ENCODE data around the gene PLCG2. TPM values are rescaled to one million over a fixed set of nuclear protein-coding genes. Genes with fewer than 3 reads are reported as not detected.

Gene PLCG2
- total RNA-seq, 6 experiments from 2014 or later = 11.1 to 23.1 (median 17.7) TPM

- DNase-seq (no peak), ATAC-seq (no peak)
- no peaks in the 10 kb centered on the region for H3K36me3 ChIP-seq
- no peak overlapping the region for H3K27ac ChIP-seq
- H3K4me1 ChIP-seq = no peaks in the 10 kb centered on the region
- intact Hi-C loops (cut with DNase I) = loop anchor here in 1 of 2 donors (10.0 kb wide), 1 partner anchor 115 kb away; no protein-coding TSS in a partner anchor
- H3K9me3 ChIP-seq = no peaks in the 10 kb centered on the region
- TF ChIP-seq CTCF (IDR thresholded peaks at IDR 0.05) (peak in 1 of 4 donors; percentile 18), POLR2A (IDR thresholded peaks at IDR 0.05) (no peak)
- H3K27me3 ChIP-seq = no peaks in the 10 kb centered on the region
- no peak overlapping the region for H3K4me3 ChIP-seq
- 83% methylated on average over 1 of the region's 7 CpGs for WGBS (ENCODE audit: insufficient coverage, low coverage, low lambda C conversion rate, missing lambda C conversion rate)
Measured at GRCh38 chr16:81879625-81880024, 100.5 kb downstream of the PLCG2 start.

GRCh38 chr16:81880816-81881215, 101.7 kb downstream of the PLCG2 start:
- 85% methylated on average over 12 of the region's 13 CpGs for WGBS (ENCODE audit: insufficient coverage, low coverage, low lambda C conversion rate, missing lambda C conversion rate)
- Histone ChIP-seq H3K36me3 (no peaks in the 10 kb centered on the region), H3K27ac (no peak overlapping the region), H3K27me3 (no peaks in the 10 kb centered on the region), H3K9me3 (no peaks in the 10 kb centered on the region), H3K4me1 (no peaks in the 10 kb centered on the region), H3K4me3 (no peak overlapping the region)
- DNase-seq = no peak
- TF ChIP-seq CTCF (IDR thresholded peaks at IDR 0.05) (no peak), POLR2A (IDR thresholded peaks at IDR 0.05) (no peak)
- ATAC-seq = no peak
- intact Hi-C loops (cut with DNase I) = loop anchor here in 1 of 2 donors (10.0 kb wide), 1 partner anchor 116 kb away; no protein-coding TSS in a partner anchor

GRCh38 chr16:81881228-81881627, 102.1 kb downstream of the PLCG2 start:
- DNase-seq (no peak), ATAC-seq (no peak)
- intact Hi-C loops (cut with DNase I) = loop anchor here in 1 of 2 donors (10.0 kb wide), 1 partner anchor 116 kb away; no protein-coding TSS in a partner anchor
- Histone ChIP-seq H3K36me3 (no peaks in the 10 kb centered on the region), H3K27ac (no peak overlapping the region), H3K9me3 (no peaks in the 10 kb centered on the region), H3K4me1 (no peaks in the 10 kb centered on the region), H3K27me3 (no peaks in the 10 kb centered on the region), H3K4me3 (no peak overlapping the region)
- TF ChIP-seq POLR2A (IDR thresholded peaks at IDR 0.05) = no peak
- TF ChIP-seq CTCF (IDR thresholded peaks at IDR 0.05) = no peak
- WGBS (ENCODE audit: insufficient coverage, low coverage, low lambda C conversion rate, missing lambda C conversion rate) = 93% methylated on average over 2 of the region's 2 CpGs

- Histone ChIP-seq H3K4me3 (no peak overlapping the region), H3K27me3 (no peaks in the 10 kb centered on the region), H3K9me3 (no peaks in the 10 kb centered on the region), H3K36me3 (no peaks in the 10 kb centered on the region), H3K27ac (no peak overlapping the region), H3K4me1 (no peaks in the 10 kb centered on the region)
- TF ChIP-seq POLR2A (IDR thresholded peaks at IDR 0.05) = no peak
- intact Hi-C loops (cut with DNase I) = loop anchor here in 1 of 2 donors (10.0 kb wide), 1 partner anchor 118 kb away; no protein-coding TSS in a partner anchor
- WGBS (ENCODE audit: insufficient coverage, low coverage, low lambda C conversion rate, missing lambda C conversion rate) = 85% methylated on average over 5 of the region's 5 CpGs
- ATAC-seq (no peak), DNase-seq (no peak)
Measured at GRCh38 chr16:81882559-81882958, 103.5 kb downstream of the PLCG2 start.

- intact Hi-C loops (cut with DNase I) = loop anchor here in 1 of 2 donors (10.0 kb wide), 1 partner anchor 118 kb away; no protein-coding TSS in a partner anchor
- H3K27ac ChIP-seq = no peak overlapping the region
- TF ChIP-seq POLR2A (IDR thresholded peaks at IDR 0.05) (no peak), CTCF (IDR thresholded peaks at IDR 0.05) (no peak)
- no peaks in the 10 kb centered on the region for H3K27me3 ChIP-seq
- H3K4me3 ChIP-seq = no peak overlapping the region
- DNase-seq (no peak), ATAC-seq (no peak)
- H3K4me1 ChIP-seq = peaks cover 0 to 6% (median 5%) of the 10 kb centered on the region in 4 donors
- no peaks in the 10 kb centered on the region for H3K36me3 ChIP-seq
- no peaks in the 10 kb centered on the region for H3K9me3 ChIP-seq
- WGBS (ENCODE audit: insufficient coverage, low coverage, low lambda C conversion rate, missing lambda C conversion rate) = no CpG with 5 or more reads among the region's 6 CpGs
Measured at GRCh38 chr16:81883235-81883634, 104.1 kb downstream of the PLCG2 start.
